GM23248 (cell line): ENCODE data around the gene CD68. TPM values are rescaled to one million over a fixed set of nuclear protein-coding genes. Genes with fewer than 3 reads are reported as not detected.

ENCODE experiments used
- DNase-seq: peaks from one replicate; pipeline ENCODE4 v3.0.0-alpha.2; 2015
- H2AFZ ChIP-seq: fragments of 200-600 bp; sonication (generic); 2 replicates; pipeline ENCODE4 v1.6.1; 2016; ENCODE audit warnings: antibody characterized with exemption
- H3F3A ChIP-seq: fragments of 200-600 bp; sonication (generic); 2 replicates; pipeline ENCODE4 v1.6.1; 2016; ENCODE audit warnings: mild to moderate bottlenecking, antibody characterized with exemption, mixed run types; ENCODE audit not compliant: insufficient read depth
- H3K27ac ChIP-seq: fragments of 200-600 bp; sonication (generic); 2 replicates; pipeline ENCODE4 v1.5.1; 2016; ENCODE audit warnings: mild to moderate bottlenecking
- H3K27me3 ChIP-seq: fragments of 200-600 bp; sonication (generic); replicated peaks from 2 replicates; pipeline ENCODE4 v1.6.1; 2016; ENCODE audit warnings: mild to moderate bottlenecking; ENCODE audit not compliant: insufficient read depth
- H3K36me3 ChIP-seq: fragments of 200-600 bp; sonication (generic); 2 replicates; pipeline ENCODE4 v1.6.1; 2016; ENCODE audit warnings: low read depth, mild to moderate bottlenecking
- H3K4me1 ChIP-seq: fragments of 200-600 bp; sonication (generic); 2 replicates; pipeline ENCODE4 v1.6.1; 2016; ENCODE audit warnings: mild to moderate bottlenecking; ENCODE audit not compliant: insufficient read depth
- H3K4me2 ChIP-seq: fragments of 200-600 bp; sonication (generic); one replicate; pipeline ENCODE4 v1.6.1; 2016; ENCODE audit warnings: mild to moderate bottlenecking; ENCODE audit not compliant: unreplicated experiment
- H3K4me3 ChIP-seq: fragments of 200-600 bp; sonication (generic); 2 replicates; pipeline ENCODE4 v1.5.1; 2016; ENCODE audit warnings: mild to moderate bottlenecking
- H3K79me2 ChIP-seq: fragments of 200-600 bp; sonication (generic); 2 replicates; pipeline ENCODE4 v1.6.1; 2016; ENCODE audit warnings: mild to moderate bottlenecking; ENCODE audit not compliant: insufficient read depth
- H3K9ac ChIP-seq: fragments of 200-600 bp; sonication (generic); 2 replicates; pipeline ENCODE4 v1.6.1; 2016; ENCODE audit warnings: mild to moderate bottlenecking
- H3K9me2 ChIP-seq: fragments of 200-600 bp; sonication (generic); 2 replicates; pipeline ENCODE4 v1.6.1; 2016; ENCODE audit warnings: mixed run types, mild to moderate bottlenecking, moderate library complexity; ENCODE audit not compliant: insufficient read depth
- H3K9me3 ChIP-seq: fragments of 200-600 bp; sonication (generic); one replicate; pipeline ENCODE4 v1.6.1; 2017; ENCODE audit warnings: low read depth
- H4K20me1 ChIP-seq: fragments of 200-600 bp; sonication (generic); 2 replicates; pipeline ENCODE4 v1.6.0; 2016; ENCODE audit not compliant: insufficient read depth
- EZH2 ChIP-seq: fragments of 200-600 bp; sonication (generic); IDR thresholded peaks from 2 replicates; pipeline ENCODE4 v1.6.1; 2018; ENCODE audit warnings: antibody characterized with exemption, mild to moderate bottlenecking; ENCODE audit not compliant: insufficient read depth, poor library complexity, severe bottlenecking
- EZH2phosphoT487 ChIP-seq: fragments of 200-600 bp; sonication (generic); IDR thresholded peaks from 2 replicates; pipeline ENCODE4 v1.6.1; 2018; ENCODE audit warnings: antibody characterized with exemption, moderate library complexity, mild to moderate bottlenecking, low read depth; ENCODE audit not compliant: insufficient read depth
- WGBS, 2 experiments: methylation state at CpG; one replicate each; pipeline ENCODE4 v1.1.6; 2015 to 2017; ENCODE audit warnings: low lambda C conversion rate in 2 of 2, low coverage in 1 of 2; ENCODE audit errors: missing lambda C conversion rate in 2 of 2; 5-methylcytosine and 5-hydroxymethylcytosine counted together
- in situ Hi-C: fragments of 300-500 bp; cut with MboI; formaldehyde crosslinking; loops from 2 replicates; pipeline ENCODE4 v1.15.0; 2020
- polyA plus RNA-seq: library from polyadenylated mRNA; unstranded; fragments of >200 nt; fragmentation: Nextera tagmentation; extraction: Ambion mirVana; gene quantifications from 2 replicates; pipeline ENCODE4 v1.2.1, GENCODE V29; 2016
- total RNA-seq: library from RNA; depleted of rRNA; stranded (reverse); fragments of >200 nt; shearing (Covaris generic); gene quantifications from 2 replicates; pipeline ENCODE4 v1.2.3, GENCODE V29; 2014

The CD68 gene
- total and polyA plus RNA-seq, 2 experiments from 2014 or later = 55.0 to 84.5 TPM

DNA sequence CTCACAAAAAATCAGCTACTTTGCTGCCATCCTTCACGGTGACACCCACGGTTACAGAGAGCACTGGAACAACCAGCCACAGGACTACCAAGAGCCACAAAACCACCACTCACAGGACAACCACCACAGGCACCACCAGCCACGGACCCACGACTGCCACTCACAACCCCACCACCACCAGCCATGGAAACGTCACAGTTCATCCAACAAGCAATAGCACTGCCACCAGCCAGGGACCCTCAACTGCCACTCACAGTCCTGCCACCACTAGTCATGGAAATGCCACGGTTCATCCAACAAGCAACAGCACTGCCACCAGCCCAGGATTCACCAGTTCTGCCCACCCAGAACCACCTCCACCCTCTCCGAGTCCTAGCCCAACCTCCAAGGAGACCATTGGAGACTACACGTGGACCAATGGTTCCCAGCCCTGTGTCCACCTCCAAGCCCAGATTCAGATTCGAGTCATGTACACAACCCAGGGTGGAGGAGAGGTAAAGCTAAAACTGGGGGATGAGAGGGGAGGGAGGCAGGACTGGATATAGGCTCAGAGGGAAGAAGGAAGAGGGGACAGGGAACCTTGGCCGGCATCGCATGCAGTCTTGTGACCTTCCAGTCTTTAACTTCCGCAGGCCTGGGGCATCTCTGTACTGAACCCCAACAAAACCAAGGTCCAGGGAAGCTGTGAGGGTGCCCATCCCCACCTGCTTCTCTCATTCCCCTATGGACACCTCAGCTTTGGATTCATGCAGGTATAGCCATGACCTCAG, 581 bp downstream of the CD68 start:
- Histone ChIP-seq H3K4me1 (peaks cover 52% of the 10 kb centered on the region), H3K27me3 (no peaks in the 10 kb centered on the region), H3K9me3 (no peaks in the 10 kb centered on the region), H3K4me2 (peak overlapping the region; percentile 55), H3K4me3 (peak overlapping the region; percentile 48), H4K20me1 (peaks cover 21% of the 10 kb centered on the region), H3F3A (peaks cover 51% of the 10 kb centered on the region), H3K27ac (peak overlapping the region; percentile 96), H3K79me2 (peaks cover 75% of the 10 kb centered on the region), H2AFZ (no peak overlapping the region), H3K9me2 (no peaks in the 10 kb centered on the region), H3K9ac (peak overlapping the region; percentile 80), H3K36me3 (peaks cover 35% of the 10 kb centered on the region)
- no peak for TF ChIP-seq EZH2phosphoT487
- no peak for TF ChIP-seq EZH2
- in situ Hi-C loops = no loop called here
- DNase-seq = no peak
- WGBS, 2 experiments = 75 to 86% methylated on average over 11 to 12 of the region's 12 CpGs

GRCh38 chr17:7580604-7581575, 1.5 kb downstream of the CD68 start:
- Histone ChIP-seq H4K20me1 (peaks cover 12% of the 10 kb centered on the region), H3K4me3 (no peak overlapping the region), H3K4me2 (no peak overlapping the region), H3F3A (peaks cover 50% of the 10 kb centered on the region), H3K79me2 (peaks cover 75% of the 10 kb centered on the region), H2AFZ (no peak overlapping the region), H3K36me3 (peaks cover 26% of the 10 kb centered on the region), H3K9me2 (no peaks in the 10 kb centered on the region), H3K9me3 (no peaks in the 10 kb centered on the region), H3K4me1 (peaks cover 44% of the 10 kb centered on the region), H3K27ac (peak overlapping the region; percentile 8; the same call in 1 of the 2 replicates), H3K9ac (no peak overlapping the region; the same call in 1 of the 2 replicates), H3K27me3 (no peaks in the 10 kb centered on the region)
- no peak for DNase-seq
- in situ Hi-C loops = no loop called here
- 80% methylated on average over 23 of the region's 23 CpGs for WGBS, 2 experiments
- TF ChIP-seq EZH2phosphoT487 (no peak), EZH2 (no peak)

DNA sequence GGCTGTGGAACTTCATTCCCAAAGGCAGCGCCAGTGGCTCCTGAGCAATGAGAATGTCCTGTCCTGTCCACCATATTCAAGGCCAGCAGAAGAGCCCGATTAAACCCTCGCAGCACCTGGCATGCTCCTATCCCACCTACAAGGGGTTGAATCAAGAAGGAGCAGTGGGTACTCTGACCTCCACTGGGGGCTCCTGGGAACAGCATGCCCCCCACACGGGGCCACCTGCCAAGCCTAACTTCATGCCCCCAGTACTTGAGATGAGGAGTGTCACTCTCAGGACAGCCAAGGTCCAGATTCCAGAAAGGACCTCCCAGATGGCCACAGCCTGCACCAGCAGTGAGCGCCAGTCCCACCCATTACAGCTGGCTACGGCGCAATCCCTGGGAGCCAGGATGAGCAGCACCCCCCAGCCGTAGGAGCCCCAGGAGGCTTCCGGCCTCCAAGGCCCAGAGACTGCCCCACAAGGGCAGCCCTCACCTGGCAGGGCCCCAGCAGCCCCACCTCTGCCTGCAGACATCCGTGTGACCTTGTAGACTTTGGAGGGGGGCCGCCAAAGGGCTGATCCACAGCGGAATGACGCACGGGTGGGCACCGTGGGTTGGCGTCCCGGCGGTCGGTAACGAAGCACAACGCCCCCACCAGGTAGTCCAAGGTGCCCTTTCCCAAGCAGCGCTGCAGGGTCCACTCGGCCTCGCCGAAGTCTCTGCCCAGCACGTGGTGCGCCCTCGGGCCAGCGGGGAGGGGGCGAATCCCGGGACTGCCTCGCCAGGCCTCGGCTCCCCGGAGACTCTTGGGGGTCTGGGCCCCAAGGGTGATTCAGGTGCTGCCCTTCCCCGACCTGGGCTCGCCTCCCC, 3.2 kb downstream of the CD68 start:
- H3K9me3 ChIP-seq = no peaks in the 10 kb centered on the region
- in situ Hi-C loops = no loop called here
- peaks cover 1% of the 10 kb centered on the region; the same call in 1 of the 2 replicates for H4K20me1 ChIP-seq
- 91 to 94% methylated on average over 32 to 34 of the region's 36 CpGs for WGBS, 2 experiments
- TF ChIP-seq EZH2 = no peak
- TF ChIP-seq EZH2phosphoT487 = no peak
- H2AFZ ChIP-seq = peak overlapping the region; percentile 69; the same call in 1 of the 2 replicates
- H3K4me1 ChIP-seq = peaks cover 47% of the 10 kb centered on the region
- H3K4me3 ChIP-seq = peak overlapping the region; percentile 80
- H3F3A ChIP-seq = peaks cover 48% of the 10 kb centered on the region
- peak overlapping the region; percentile 88 for H3K9ac ChIP-seq
- H3K36me3 ChIP-seq = peaks cover 10% of the 10 kb centered on the region
- no peak for DNase-seq
- peak overlapping the region; percentile 86 for H3K4me2 ChIP-seq
- H3K79me2 ChIP-seq = peaks cover 59% of the 10 kb centered on the region
- H3K27me3 ChIP-seq = no peaks in the 10 kb centered on the region
- H3K27ac ChIP-seq = peak overlapping the region; percentile 88
- no peaks in the 10 kb centered on the region for H3K9me2 ChIP-seq
